ENCODE measurements around the gene PCOLCE2. TPM values are rescaled to one million over a fixed set of nuclear protein-coding genes. Genes with fewer than 3 reads are reported as not detected.

The PCOLCE2 gene
- total RNA-seq, 4 donors from 2014 or later = 10.4 to 17.1 (median 12.8) TPM

GRCh38 chr3:142794508-142794907 lies 94.4 kb downstream of the PCOLCE2 start:
- TF ChIP-seq POLR2A (IDR thresholded peaks at IDR 0.05) (no peak), CTCF (IDR thresholded peaks at IDR 0.05) (no peak)

GRCh38 chr3:142787719-142788118 lies 101.2 kb downstream of the PCOLCE2 start:
- 43 to 56% methylated on average over 1 of the region's 1 CpG for WGBS, 2 donors
- intact Hi-C loops (cut with DNase I; ENCODE audit: low total_unique reads) = no loop called here
- no peak overlapping the region for H3K4me3 ChIP-seq (ENCODE audit: low read depth, poor library complexity, severe bottlenecking)
- DNase-seq (ENCODE audit: low spot score in 2 of 2) = no peak
- no peak for TF ChIP-seq POLR2A (IDR thresholded peaks at IDR 0.05)
- TF ChIP-seq CTCF (IDR thresholded peaks at IDR 0.05) = no peak

More at GRCh38 chr3:142794508-142794907, 94.4 kb downstream of the PCOLCE2 start:
- WGBS, 2 donors = 82 to 83% methylated on average over 4 of the region's 4 CpGs
- H3K4me3 ChIP-seq (ENCODE audit: low read depth, poor library complexity, severe bottlenecking) = no peak overlapping the region
- no peak for DNase-seq (ENCODE audit: low spot score in 2 of 2)
- intact Hi-C loops (cut with DNase I; ENCODE audit: low total_unique reads) = no loop called here

- 94 to 95% methylated on average over 4 of the region's 4 CpGs for WGBS, 2 donors
- H3K4me3 ChIP-seq (ENCODE audit: low read depth, poor library complexity, severe bottlenecking) = no peak overlapping the region
- intact Hi-C loops (cut with DNase I; ENCODE audit: low total_unique reads) = no loop called here
- no peak for DNase-seq (ENCODE audit: low spot score in 2 of 2)
- no peak for TF ChIP-seq CTCF (IDR thresholded peaks at IDR 0.05)
- TF ChIP-seq POLR2A (IDR thresholded peaks at IDR 0.05) = no peak
Measured at GRCh38 chr3:142785996-142786395, 102.9 kb downstream of the PCOLCE2 start.

- WGBS, 2 donors = 38 to 96% methylated on average over 1 of the region's 1 CpG
- intact Hi-C loops (cut with DNase I; ENCODE audit: low total_unique reads) = no loop called here
- no peak for DNase-seq (ENCODE audit: low spot score in 2 of 2)
Measured at GRCh38 chr3:142784228-142784627, 104.7 kb downstream of the PCOLCE2 start.

GRCh38 chr3:142782616-142783015 lies 106.3 kb downstream of the PCOLCE2 start:
- no peak overlapping the region for H3K4me3 ChIP-seq (ENCODE audit: low read depth, poor library complexity, severe bottlenecking)
- 95 to 100% methylated on average over 2 of the region's 2 CpGs for WGBS, 2 donors
- intact Hi-C loops (cut with DNase I; ENCODE audit: low total_unique reads) = no loop called here
- TF ChIP-seq POLR2A (IDR thresholded peaks at IDR 0.05) (no peak), CTCF (IDR thresholded peaks at IDR 0.05) (no peak)
- DNase-seq (ENCODE audit: low spot score in 2 of 2) = no peak

More at GRCh38 chr3:142784228-142784627, 104.7 kb downstream of the PCOLCE2 start:
- no peak overlapping the region for H3K4me3 ChIP-seq (ENCODE audit: low read depth, poor library complexity, severe bottlenecking)
- no peak for TF ChIP-seq POLR2A (IDR thresholded peaks at IDR 0.05)
- TF ChIP-seq CTCF (IDR thresholded peaks at IDR 0.05) = no peak

GRCh38 chr3:142779591-142779990 lies 109.3 kb downstream of the PCOLCE2 start:
- no peak overlapping the region for H3K4me3 ChIP-seq (ENCODE audit: low read depth, poor library complexity, severe bottlenecking)
- intact Hi-C loops (cut with DNase I; ENCODE audit: low total_unique reads) = no loop called here

More at GRCh38 chr3:142779591-142779990, 109.3 kb downstream of the PCOLCE2 start:
- DNase-seq (ENCODE audit: low spot score in 2 of 2) = no peak
- TF ChIP-seq CTCF (IDR thresholded peaks at IDR 0.05) = no peak
- no peak for TF ChIP-seq POLR2A (IDR thresholded peaks at IDR 0.05)
